RCC 7860 (cell line): ENCODE results near the gene BNC1.
"Not testable (repeated sequence)": the region's sequence is repeated elsewhere in the genome, so short reads cannot be mapped to it uniquely, and the experiment has no call there.

Source experiments
- DNase-seq: peaks from one replicate; pipeline ENCODE4 v3.0.0-alpha.2; 2015; ENCODE audit warnings: low spot score
- FAIRE-seq: peaks from 2 replicates; lab custom pipeline; 2012; peaks lifted over from hg19 to GRCh38; lab: Jason Lieb, UNC

Gene BNC1

GRCh38 chr15:83295417-83295816 is 11.0 kb upstream of the BNC1 start:
- no peak for DNase-seq
- FAIRE-seq, result no peak

- DNase-seq (no peak), FAIRE-seq (no peak)
Observed at GRCh38 chr15:83293201-83293600, 8.7 kb upstream of the BNC1 start.

- FAIRE-seq (no peak), DNase-seq (peak; percentile 40)
Observed at GRCh38 chr15:83292317-83292716, 7.9 kb upstream of the BNC1 start.

GRCh38 chr15:83290236-83290635 is 5.8 kb upstream of the BNC1 start:
- FAIRE-seq (no peak), DNase-seq (no peak)

- FAIRE-seq, result peak; percentile 16
- DNase-seq, result peak; percentile 47
Observed at GRCh38 chr15:83289160-83289559, 4.7 kb upstream of the BNC1 start.

- FAIRE-seq (no peak), DNase-seq (peak; percentile 74)
Observed at GRCh38 chr15:83288381-83288801, 3.9 kb upstream of the BNC1 start.

GRCh38 chr15:83287541-83288027 is 3.1 kb upstream of the BNC1 start:
- FAIRE-seq (peak; percentile 90), DNase-seq (peak; percentile 94)

- peak; percentile 99 for DNase-seq
- peak; percentile 93 for FAIRE-seq
Observed at GRCh38 chr15:83285979-83286553, 1.6 kb upstream of the BNC1 start.

- FAIRE-seq (no peak), DNase-seq (no peak)
Observed at GRCh38 chr15:83285284-83285978, 967 bp upstream of the BNC1 start.

GRCh38 chr15:83283813-83284558 is 478 bp downstream of the BNC1 start:
- FAIRE-seq (no peak), DNase-seq (no peak)

- no peak for DNase-seq
- FAIRE-seq, result no peak
Observed at GRCh38 chr15:83283138-83283812, 1.2 kb downstream of the BNC1 start.

- FAIRE-seq, result no peak
- DNase-seq, result no peak
Observed at GRCh38 chr15:83282776-83283137, 1.7 kb downstream of the BNC1 start.

GRCh38 chr15:83282141-83282540 is 2.3 kb downstream of the BNC1 start:
- FAIRE-seq (no peak), DNase-seq (no peak)

GRCh38 chr15:83278191-83278590 is 6.3 kb downstream of the BNC1 start:
- DNase-seq (peak; percentile 60), FAIRE-seq (no peak)

- FAIRE-seq (no peak), DNase-seq (no peak)
Observed at GRCh38 chr15:83276661-83277060, 7.8 kb downstream of the BNC1 start.

- DNase-seq, result peak; percentile 76
- FAIRE-seq, result peak; percentile 52
Observed at GRCh38 chr15:83275412-83275811, 9.1 kb downstream of the BNC1 start.

- FAIRE-seq (no peak), DNase-seq (no peak)
Observed at GRCh38 chr15:83270176-83270575, 14.3 kb downstream of the BNC1 start.

- no peak for DNase-seq
- FAIRE-seq, result no peak
Observed at GRCh38 chr15:83268147-83268546, 16.3 kb downstream of the BNC1 start.

GRCh38 chr15:83262594-83263315 is 21.7 kb downstream of the BNC1 start:
- no peak for FAIRE-seq
- DNase-seq, result no peak

GRCh38 chr15:83262181-83262580 is 22.3 kb downstream of the BNC1 start:
- not testable (repeated sequence) for FAIRE-seq, DNase-seq

GRCh38 chr15:83250781-83251180 is 33.7 kb downstream of the BNC1 start:
- DNase-seq, result no peak
- no peak for FAIRE-seq
